ENCODE measurements around the gene DDX46.
"Not testable (repeated sequence)": the region's sequence is repeated elsewhere in the genome, so short reads cannot be mapped to it uniquely, and the experiment has no call there.

DDX46 gene

DNA sequence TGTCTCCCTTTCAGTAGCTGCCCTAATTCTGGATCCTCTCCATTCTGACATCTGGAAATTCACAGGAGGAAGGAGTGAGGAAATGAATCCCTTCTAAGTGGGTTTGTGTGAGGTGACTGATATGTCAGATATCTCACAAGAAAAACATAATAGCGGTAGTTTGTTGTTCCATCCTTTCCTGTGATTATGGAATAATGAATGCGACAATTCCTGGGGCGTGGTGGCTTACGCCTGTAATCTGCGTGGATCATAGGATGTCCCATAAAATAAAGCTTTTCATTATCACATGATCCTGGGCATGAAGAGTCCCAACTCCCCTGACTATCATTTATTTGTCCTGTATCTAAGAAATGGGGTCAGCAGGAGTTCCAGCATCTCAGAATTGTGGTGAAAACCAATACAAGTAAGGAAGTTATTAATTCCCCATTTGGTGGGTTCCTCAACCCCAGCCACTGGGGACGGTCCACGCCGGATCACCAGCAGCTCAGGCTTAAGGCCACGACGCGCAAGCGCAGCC lies 86.8 kb downstream of the DDX46 start:
- Histone ChIP-seq H3K79me2 (ENCODE audit: low read length) (peaks cover 35% of the 10 kb centered on the region), H2AFZ (ENCODE audit: low read length) (peak overlapping the region; percentile 81), H3K27me3 (replicated peaks; ENCODE audit: insufficient read depth, low read length) (no peaks in the 10 kb centered on the region), H3F3A (ENCODE audit: insufficient read depth, low read length) (peaks cover 15% of the 10 kb centered on the region), H3K36me3 (replicated peaks; ENCODE audit: insufficient read depth, low read length) (no peaks in the 10 kb centered on the region; the same call in 1 of the 2 replicates), H3K4me2 (ENCODE audit: low read depth, low read length) (peak overlapping the region; percentile 58), H3K9ac (ENCODE audit: low read length) (peak overlapping the region; percentile 96), H3K9me2 (replicated peaks; ENCODE audit: insufficient read depth, low read length) (no peaks in the 10 kb centered on the region), H3K9me3 (replicated peaks; ENCODE audit: insufficient read depth, low read length) (no peaks in the 10 kb centered on the region), H3K27ac (ENCODE audit: low read length) (peak overlapping the region; percentile 87), H3K4me3 (ENCODE audit: low read length) (peak overlapping the region; percentile 94), H3K4me1 (ENCODE audit: low read length) (peaks cover 10% of the 10 kb centered on the region), H4K20me1 (ENCODE audit: insufficient read depth, low read length) (no peaks in the 10 kb centered on the region)
- no peak for TF ChIP-seq EZH2phosphoT487 (IDR thresholded peaks at IDR 0.05; ENCODE audit: low read length)
- TF ChIP-seq, protein P1, sequence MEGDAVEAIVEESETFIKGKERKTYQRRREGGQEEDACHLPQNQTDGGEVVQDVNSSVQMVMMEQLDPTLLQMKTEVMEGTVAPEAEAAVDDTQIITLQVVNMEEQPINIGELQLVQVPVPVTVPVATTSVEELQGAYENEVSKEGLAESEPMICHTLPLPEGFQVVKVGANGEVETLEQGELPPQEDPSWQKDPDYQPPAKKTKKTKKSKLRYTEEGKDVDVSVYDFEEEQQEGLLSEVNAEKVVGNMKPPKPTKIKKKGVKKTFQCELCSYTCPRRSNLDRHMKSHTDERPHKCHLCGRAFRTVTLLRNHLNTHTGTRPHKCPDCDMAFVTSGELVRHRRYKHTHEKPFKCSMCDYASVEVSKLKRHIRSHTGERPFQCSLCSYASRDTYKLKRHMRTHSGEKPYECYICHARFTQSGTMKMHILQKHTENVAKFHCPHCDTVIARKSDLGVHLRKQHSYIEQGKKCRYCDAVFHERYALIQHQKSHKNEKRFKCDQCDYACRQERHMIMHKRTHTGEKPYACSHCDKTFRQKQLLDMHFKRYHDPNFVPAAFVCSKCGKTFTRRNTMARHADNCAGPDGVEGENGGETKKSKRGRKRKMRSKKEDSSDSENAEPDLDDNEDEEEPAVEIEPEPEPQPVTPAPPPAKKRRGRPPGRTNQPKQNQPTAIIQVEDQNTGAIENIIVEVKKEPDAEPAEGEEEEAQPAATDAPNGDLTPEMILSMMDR (IDR thresholded peaks at IDR 0.05; ENCODE audit: low read length), result no peak
- no peak for TF ChIP-seq EZH2 (optimal IDR thresholded peaks at IDR 0.05; ENCODE audit: low read depth, low read length)
- DNase-seq, result no peak

DNA sequence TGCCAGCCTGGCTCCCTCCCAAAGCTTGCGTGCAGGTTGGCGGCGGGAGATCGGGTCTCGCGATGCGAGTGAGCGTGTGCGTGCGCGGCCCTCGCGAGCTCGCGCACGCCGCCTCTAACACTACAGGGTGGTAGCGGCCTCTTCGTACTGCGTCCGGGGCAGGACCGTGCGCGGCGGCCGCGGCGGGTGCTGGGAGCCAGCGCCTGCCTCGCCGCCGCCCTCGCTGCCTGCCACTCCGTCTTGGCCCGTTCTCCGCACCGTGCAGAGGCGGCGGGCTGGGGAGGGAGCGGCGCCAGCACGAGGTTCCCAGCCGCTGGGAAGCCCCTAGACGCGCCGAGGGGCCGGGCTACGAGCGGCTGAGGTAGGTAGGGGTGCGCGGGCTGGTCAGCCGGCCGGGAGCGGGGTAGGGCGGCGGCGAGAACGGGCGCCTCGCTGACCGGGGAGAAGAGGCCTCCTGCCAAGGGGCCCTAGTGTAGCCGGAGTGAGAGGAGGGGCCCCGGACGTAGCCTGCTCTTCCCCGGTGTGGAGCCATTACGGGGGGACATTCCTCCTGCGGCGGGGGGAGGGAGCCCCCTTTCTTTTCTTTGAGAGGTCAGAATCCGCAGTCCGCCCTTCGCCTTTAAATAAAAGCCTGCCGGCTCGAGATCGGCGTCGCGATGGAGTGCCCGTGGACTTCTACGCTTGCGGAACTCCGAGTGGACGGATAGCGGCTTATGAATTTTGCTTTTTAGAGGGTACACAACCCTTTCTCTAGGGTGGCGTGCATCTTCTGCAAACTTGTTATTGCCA lies 87.5 kb downstream of the DDX46 start, which contains the start of gene C5orf24:
Gene C5orf24 (plus strand): TSS at position 117 of the 789 bp plus-strand sequence. CDS start 8,933 bp downstream, outside the sequence.
- H3K4me1 ChIP-seq (ENCODE audit: low read length), result peaks cover 10% of the 10 kb centered on the region

DNA sequence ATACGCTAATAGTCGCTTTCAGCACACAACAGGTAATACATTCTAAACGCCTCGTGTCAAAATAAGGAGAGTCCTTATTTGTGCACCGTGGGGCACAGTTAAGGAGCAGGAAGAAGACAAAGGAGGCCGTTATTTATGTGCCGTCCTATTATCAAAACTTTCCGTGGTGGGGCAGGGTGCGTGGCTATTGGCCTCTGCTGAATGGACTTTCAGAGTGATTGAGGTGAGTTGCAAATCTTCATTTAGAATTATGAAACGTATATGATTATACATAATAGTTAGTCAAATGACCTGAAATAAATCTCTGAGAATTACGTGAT lies 88.0 kb downstream of the DDX46 start:
- H3K36me3 ChIP-seq (replicated peaks; ENCODE audit: insufficient read depth, low read length), result no peaks in the 10 kb centered on the region
- H3K4me2 ChIP-seq (ENCODE audit: low read depth, low read length), result peak overlapping the region; percentile 64
- TF ChIP-seq, protein P1 (IDR thresholded peaks at IDR 0.05; ENCODE audit: low read length), result no peak
- TF ChIP-seq EZH2 (optimal IDR thresholded peaks at IDR 0.05; ENCODE audit: low read depth, low read length), result no peak
- TF ChIP-seq EZH2phosphoT487 (IDR thresholded peaks at IDR 0.05; ENCODE audit: low read length), result no peak
- peaks cover 42% of the 10 kb centered on the region for H3K79me2 ChIP-seq (ENCODE audit: low read length)
- H3K27ac ChIP-seq (ENCODE audit: low read length), result peak overlapping the region; percentile 87; the same call in 1 of the 2 replicates
- H3K27me3 ChIP-seq (replicated peaks; ENCODE audit: insufficient read depth, low read length), result no peaks in the 10 kb centered on the region
- H2AFZ ChIP-seq (ENCODE audit: low read length), result peak overlapping the region; percentile 77
- no peaks in the 10 kb centered on the region for H4K20me1 ChIP-seq (ENCODE audit: insufficient read depth, low read length)
- H3F3A ChIP-seq (ENCODE audit: insufficient read depth, low read length), result peaks cover 15% of the 10 kb centered on the region
- H3K9me2 ChIP-seq (replicated peaks; ENCODE audit: insufficient read depth, low read length), result no peaks in the 10 kb centered on the region
- DNase-seq, result peak; percentile 27
- no peaks in the 10 kb centered on the region for H3K9me3 ChIP-seq (replicated peaks; ENCODE audit: insufficient read depth, low read length)
- peak overlapping the region; percentile 94 for H3K4me3 ChIP-seq (ENCODE audit: low read length)
- peaks cover 10% of the 10 kb centered on the region for H3K4me1 ChIP-seq (ENCODE audit: low read length)
- H3K9ac ChIP-seq (ENCODE audit: low read length), result peak overlapping the region; percentile 96

More for the DNA sequence above, 87.5 kb downstream of the DDX46 start, which contains the start of gene C5orf24:
- peak within 1 kb of the TSS; percentile 94 for H3K4me3 ChIP-seq (ENCODE audit: low read length)
- H3K4me2 ChIP-seq (ENCODE audit: low read depth, low read length), result peak within 1 kb of the TSS; percentile 64
- H3K27ac ChIP-seq (ENCODE audit: low read length), result peak within 1 kb of the TSS; percentile 87
- DNase-seq, result peak; percentile 96
- no peaks in the 10 kb centered on the region for H3K9me3 ChIP-seq (replicated peaks; ENCODE audit: insufficient read depth, low read length)
- H3K79me2 ChIP-seq (ENCODE audit: low read length), result peaks cover 36% of the 10 kb centered on the region
- no peaks in the 10 kb centered on the region for H3K27me3 ChIP-seq (replicated peaks; ENCODE audit: insufficient read depth, low read length)
- no peaks in the 10 kb centered on the region for H4K20me1 ChIP-seq (ENCODE audit: insufficient read depth, low read length)
- TF ChIP-seq EZH2 (optimal IDR thresholded peaks at IDR 0.05; ENCODE audit: low read depth, low read length) (no peak), EZH2phosphoT487 (IDR thresholded peaks at IDR 0.05; ENCODE audit: low read length) (no peak)
- TF ChIP-seq, protein P1 (IDR thresholded peaks at IDR 0.05; ENCODE audit: low read length), result no peak
- H3K9ac ChIP-seq (ENCODE audit: low read length), result peak within 1 kb of the TSS; percentile 96
- H3K9me2 ChIP-seq (replicated peaks; ENCODE audit: insufficient read depth, low read length), result no peaks in the 10 kb centered on the region
- peak within 1 kb of the TSS; percentile 81 for H2AFZ ChIP-seq (ENCODE audit: low read length)
- no peaks in the 10 kb centered on the region; the same call in 1 of the 2 replicates for H3K36me3 ChIP-seq (replicated peaks; ENCODE audit: insufficient read depth, low read length)
- peaks cover 15% of the 10 kb centered on the region for H3F3A ChIP-seq (ENCODE audit: insufficient read depth, low read length)

DNA sequence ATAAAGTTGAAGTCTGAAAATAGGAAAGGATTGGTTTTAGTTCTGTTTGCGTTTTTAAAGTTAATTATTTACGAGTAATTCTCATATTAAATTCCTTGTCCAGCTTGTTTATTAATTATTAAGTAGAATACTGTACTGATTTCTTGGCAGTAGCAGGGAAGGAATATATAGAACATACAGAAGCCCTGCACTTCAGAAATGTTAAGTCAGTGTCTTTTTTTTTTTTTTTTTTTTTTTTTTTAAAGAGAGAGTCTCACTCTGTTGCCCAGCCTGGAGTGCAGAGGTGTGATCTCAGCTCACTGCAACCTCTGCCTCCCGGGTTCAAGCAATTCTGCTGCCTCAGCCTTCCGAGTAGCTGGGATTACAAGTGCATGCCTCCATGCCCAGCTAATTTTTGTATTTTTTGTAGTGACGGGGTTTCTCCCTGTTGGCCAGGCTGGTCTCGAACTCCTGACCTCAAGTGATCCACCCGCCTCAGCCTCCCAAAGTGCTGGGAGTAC lies 90.9 kb downstream of the DDX46 start:
- not testable (repeated sequence) for DNase-seq; H3K4me1 ChIP-seq (ENCODE audit: low read length); H3F3A ChIP-seq (ENCODE audit: insufficient read depth, low read length); H4K20me1 ChIP-seq (ENCODE audit: insufficient read depth, low read length); H3K4me2 ChIP-seq (ENCODE audit: low read depth, low read length); H3K9ac ChIP-seq (ENCODE audit: low read length); H3K36me3 ChIP-seq (replicated peaks; ENCODE audit: insufficient read depth, low read length); H3K27ac ChIP-seq (ENCODE audit: low read length); H2AFZ ChIP-seq (ENCODE audit: low read length); H3K4me3 ChIP-seq (ENCODE audit: low read length); H3K9me3 ChIP-seq (replicated peaks; ENCODE audit: insufficient read depth, low read length); H3K27me3 ChIP-seq (replicated peaks; ENCODE audit: insufficient read depth, low read length); H3K9me2 ChIP-seq (replicated peaks; ENCODE audit: insufficient read depth, low read length)
- peaks cover 63% of the 10 kb centered on the region for H3K79me2 ChIP-seq (ENCODE audit: low read length)

Data from MM.1S (cell line).